Body of pancreas (tissue), 4 donors: ENCODE measurements around the gene MTMR12. TPM values are rescaled to one million over a fixed set of nuclear protein-coding genes. Genes with fewer than 3 reads are reported as not detected.
A peak's percentile ranks its signal among the peaks of the same experiment; 100 is the strongest.

Experiments
- ATAC-seq: fragments of 150-250 bp; one replicate; pipeline ENCODE4 v1.9.1; 2016
- DNase-seq, 4 donors: peaks; one replicate each; pipeline ENCODE4 v3.0.0-alpha.2; 2019
- H3K27ac ChIP-seq, 4 donors: fragments of 200-600 bp; sonication (generic); 1 replicate in 3 of 4; 2 replicates in 1 of 4; pipeline versions ENCODE4 v1.5.1 to v1.6.1; 2016 to 2019; ENCODE audit warnings: mild to moderate bottlenecking in 1 of 4, mixed read lengths in 1 of 4, moderate library complexity in 1 of 4
- H3K27me3 ChIP-seq, 2 donors: fragments of 200-600 bp; sonication (generic); one replicate each; pipeline ENCODE4 v1.6.0; 2016; ENCODE audit warnings: mild to moderate bottlenecking in 1 of 2
- H3K36me3 ChIP-seq, 2 donors: fragments of 200-600 bp; sonication (generic); replicated peaks in 1 of 2; 2 replicates each; pipeline ENCODE4 v1.5.1; 2016; ENCODE audit warnings: low read depth in 2 of 2; ENCODE audit not compliant: insufficient read depth in 1 of 2
- H3K4me1 ChIP-seq: fragments of 200-600 bp; sonication (generic); one replicate; pipeline ENCODE4 v1.6.0; 2016
- H3K4me3 ChIP-seq, 2 donors: fragments of 200-600 bp; sonication (generic); 1 replicate in 1 of 2; 2 replicates in 1 of 2; pipeline ENCODE4 v1.5.1; 2016 to 2019
- H3K9me3 ChIP-seq, 3 donors: fragments of 200-600 bp; sonication (generic); 1 replicate in 2 of 3; 2 replicates in 1 of 3; pipeline ENCODE4 v1.5.1; 2016
- POLR2A ChIP-seq, 3 donors: fragments of 450-650 bp; IDR thresholded peaks; one replicate each; pipeline ENCODE4 v1.6.1; 2016; ENCODE audit warnings: antibody characterized with exemption in 3 of 3, mild to moderate bottlenecking in 2 of 3
- WGBS, 2 donors: methylation state at CpG; one replicate each; pipeline ENCODE4 v1.1.5; 2017; 5-methylcytosine and 5-hydroxymethylcytosine counted together
- intact Hi-C: fragments of 100-400 bp; cut with DNase I; formaldehyde crosslinking; loops from one replicate; pipeline ENCODE4 v1.15.1; 2023
- total RNA-seq, 2 donors: library from RNA; depleted of rRNA; stranded (reverse); fragments of >200 nt; gene quantifications; one replicate each; pipeline ENCODE4 v1.1.0, GENCODE V29; 2016
- TF ChIP-seq, protein P1 (sequence below), 7 experiments: fragments of 450-650 bp in 4 of 7; fragments of 200-600 bp in 3 of 7; sonication (generic) in 3 of 7; IDR thresholded peaks; one replicate each; pipeline ENCODE4 v1.5.1; 2016 to 2019; ENCODE audit warnings: antibody characterized with exemption in 7 of 7

MTMR12 gene
- total RNA-seq, 2 donors from 2014 or later = 31.1 to 65.6 TPM

DNA sequence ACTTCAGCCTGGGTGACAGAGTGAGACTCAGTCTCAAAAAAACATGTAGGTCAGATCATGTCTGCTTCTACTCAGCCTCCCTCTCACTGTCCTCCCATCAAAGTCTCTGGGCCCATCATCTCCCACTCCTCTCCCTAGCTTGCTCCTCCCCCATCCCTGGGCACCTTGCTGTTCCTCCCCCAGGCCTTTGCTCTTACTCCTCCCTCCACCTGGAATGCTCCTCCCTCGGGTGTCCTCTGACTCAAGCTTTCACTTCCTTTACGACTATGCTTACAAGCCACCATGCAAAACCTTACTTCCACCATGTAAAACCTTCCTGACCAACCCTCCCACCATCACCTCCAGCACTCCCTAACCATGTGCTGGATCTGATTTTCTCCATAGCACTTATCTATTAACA is 51.5 kb downstream of the MTMR12 start:
- no peak overlapping the region for H3K27ac ChIP-seq
- DNase-seq (no peak), ATAC-seq (no peak)
- no peaks in the 10 kb centered on the region for H3K9me3 ChIP-seq
- TF ChIP-seq POLR2A (IDR thresholded peaks at IDR 0.05) = peak in 1 of 3 donors; percentile 5
- TF ChIP-seq, protein P1, sequence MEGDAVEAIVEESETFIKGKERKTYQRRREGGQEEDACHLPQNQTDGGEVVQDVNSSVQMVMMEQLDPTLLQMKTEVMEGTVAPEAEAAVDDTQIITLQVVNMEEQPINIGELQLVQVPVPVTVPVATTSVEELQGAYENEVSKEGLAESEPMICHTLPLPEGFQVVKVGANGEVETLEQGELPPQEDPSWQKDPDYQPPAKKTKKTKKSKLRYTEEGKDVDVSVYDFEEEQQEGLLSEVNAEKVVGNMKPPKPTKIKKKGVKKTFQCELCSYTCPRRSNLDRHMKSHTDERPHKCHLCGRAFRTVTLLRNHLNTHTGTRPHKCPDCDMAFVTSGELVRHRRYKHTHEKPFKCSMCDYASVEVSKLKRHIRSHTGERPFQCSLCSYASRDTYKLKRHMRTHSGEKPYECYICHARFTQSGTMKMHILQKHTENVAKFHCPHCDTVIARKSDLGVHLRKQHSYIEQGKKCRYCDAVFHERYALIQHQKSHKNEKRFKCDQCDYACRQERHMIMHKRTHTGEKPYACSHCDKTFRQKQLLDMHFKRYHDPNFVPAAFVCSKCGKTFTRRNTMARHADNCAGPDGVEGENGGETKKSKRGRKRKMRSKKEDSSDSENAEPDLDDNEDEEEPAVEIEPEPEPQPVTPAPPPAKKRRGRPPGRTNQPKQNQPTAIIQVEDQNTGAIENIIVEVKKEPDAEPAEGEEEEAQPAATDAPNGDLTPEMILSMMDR (IDR thresholded peaks at IDR 0.05) = no peak
- peaks cover 9% of the 10 kb centered on the region for H3K4me1 ChIP-seq
- H3K27me3 ChIP-seq = no peaks in the 10 kb centered on the region
- WGBS, 2 donors = 57 to 71% methylated on average over 2 of the region's 2 CpGs
- H3K4me3 ChIP-seq = no peak overlapping the region
- intact Hi-C loops = no loop called here
- peaks cover 0 to 18% of the 10 kb centered on the region in 2 donors for H3K36me3 ChIP-seq

DNA sequence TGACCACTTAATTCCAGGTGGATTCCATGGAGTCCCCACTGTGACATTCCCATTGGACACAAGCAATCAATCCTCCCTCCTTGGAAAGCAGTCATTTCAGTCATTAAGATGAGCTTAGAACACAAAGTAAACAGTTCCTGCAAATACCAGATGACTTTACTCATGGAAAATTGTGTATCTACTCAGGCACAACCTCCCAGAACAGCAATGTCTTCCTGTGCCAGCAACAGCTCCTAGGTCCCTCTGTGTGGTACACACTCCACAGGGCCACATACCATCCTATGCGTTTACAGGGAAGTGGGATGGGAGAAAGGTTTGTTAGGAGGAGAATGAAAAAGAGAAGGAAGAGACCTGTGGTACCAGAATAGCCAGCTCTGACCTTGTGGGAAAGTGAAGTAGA is 53.7 kb downstream of the MTMR12 start:
- intact Hi-C loops = no loop called here
- WGBS, 2 donors = 61 to 87% methylated on average over 1 of the region's 1 CpG
- no peaks in the 10 kb centered on the region for H3K9me3 ChIP-seq
- H3K4me3 ChIP-seq = no peak overlapping the region
- peaks cover 18% of the 10 kb centered on the region for H3K4me1 ChIP-seq
- ATAC-seq (no peak), DNase-seq (no peak)
- no peaks in the 10 kb centered on the region for H3K27me3 ChIP-seq
- H3K36me3 ChIP-seq = peaks cover 0 to 16% of the 10 kb centered on the region in 2 donors
- TF ChIP-seq, protein P1 (IDR thresholded peaks at IDR 0.05) = no peak
- TF ChIP-seq POLR2A (IDR thresholded peaks at IDR 0.05) = no peak
- H3K27ac ChIP-seq = no peak overlapping the region

DNA sequence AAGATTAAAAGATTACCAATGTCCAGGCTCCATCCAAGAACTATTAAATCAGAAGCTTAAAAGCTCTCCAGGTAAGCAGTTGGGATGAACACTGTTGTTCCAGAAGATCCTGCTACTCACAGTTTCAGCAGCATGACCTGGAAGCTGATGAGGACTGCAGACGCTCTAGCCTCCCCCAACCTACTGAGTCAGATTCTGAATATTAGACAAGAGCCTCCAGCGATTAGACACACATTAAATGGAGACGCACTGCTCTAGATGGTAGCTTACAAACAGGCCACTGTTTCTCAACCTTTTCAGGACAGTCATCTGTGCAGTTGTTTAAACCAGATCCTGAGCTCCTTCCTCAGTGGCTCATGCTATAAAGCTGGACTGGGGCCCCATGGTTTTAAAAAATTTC is 54.3 kb downstream of the MTMR12 start:
- TF ChIP-seq POLR2A (IDR thresholded peaks at IDR 0.05) = no peak
- TF ChIP-seq, protein P1 (IDR thresholded peaks at IDR 0.05) = no peak
- H3K9me3 ChIP-seq = no peaks in the 10 kb centered on the region
- DNase-seq (no peak), ATAC-seq (no peak)
- intact Hi-C loops = no loop called here
- no peak overlapping the region for H3K4me3 ChIP-seq
- peaks cover 18% of the 10 kb centered on the region for H3K4me1 ChIP-seq
- H3K27ac ChIP-seq = no peak overlapping the region
- WGBS, 2 donors = 91 to 95% methylated on average over 3 of the region's 3 CpGs
- peaks cover 0 to 14% of the 10 kb centered on the region in 2 donors for H3K36me3 ChIP-seq
- no peaks in the 10 kb centered on the region for H3K27me3 ChIP-seq

DNA sequence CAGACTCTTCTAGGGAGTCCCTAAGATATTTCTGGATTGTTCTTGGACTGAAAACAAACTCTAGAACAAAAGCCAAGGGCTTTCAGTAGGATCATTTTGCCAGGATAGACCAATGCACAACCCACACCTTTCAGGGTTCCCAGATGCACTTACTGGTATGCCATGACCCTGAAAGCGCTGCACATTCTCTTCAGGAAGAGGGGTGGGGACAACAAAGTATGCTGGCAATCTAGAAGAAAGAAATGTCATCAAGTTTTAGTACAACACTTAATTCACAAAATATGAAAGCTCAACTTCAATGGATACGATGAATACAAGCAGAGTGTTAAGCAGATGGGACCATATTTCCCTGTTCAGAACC is 57.2 kb downstream of the MTMR12 start:
- Histone ChIP-seq H3K27me3 (no peaks in the 10 kb centered on the region), H3K36me3 (peaks cover 0 to 4% of the 10 kb centered on the region in 2 donors), H3K9me3 (no peaks in the 10 kb centered on the region), H3K27ac (peak overlapping the region; percentile 19 to 58 (median 38)), H3K4me3 (no peak overlapping the region), H3K4me1 (peaks cover 21% of the 10 kb centered on the region)
- 82 to 97% methylated on average over 2 of the region's 2 CpGs for WGBS, 2 donors
- DNase-seq (no peak), ATAC-seq (peak; percentile 24)
- TF ChIP-seq, protein P1 (IDR thresholded peaks at IDR 0.05) = no peak
- no peak for TF ChIP-seq POLR2A (IDR thresholded peaks at IDR 0.05)
- intact Hi-C loops = no loop called here

DNA sequence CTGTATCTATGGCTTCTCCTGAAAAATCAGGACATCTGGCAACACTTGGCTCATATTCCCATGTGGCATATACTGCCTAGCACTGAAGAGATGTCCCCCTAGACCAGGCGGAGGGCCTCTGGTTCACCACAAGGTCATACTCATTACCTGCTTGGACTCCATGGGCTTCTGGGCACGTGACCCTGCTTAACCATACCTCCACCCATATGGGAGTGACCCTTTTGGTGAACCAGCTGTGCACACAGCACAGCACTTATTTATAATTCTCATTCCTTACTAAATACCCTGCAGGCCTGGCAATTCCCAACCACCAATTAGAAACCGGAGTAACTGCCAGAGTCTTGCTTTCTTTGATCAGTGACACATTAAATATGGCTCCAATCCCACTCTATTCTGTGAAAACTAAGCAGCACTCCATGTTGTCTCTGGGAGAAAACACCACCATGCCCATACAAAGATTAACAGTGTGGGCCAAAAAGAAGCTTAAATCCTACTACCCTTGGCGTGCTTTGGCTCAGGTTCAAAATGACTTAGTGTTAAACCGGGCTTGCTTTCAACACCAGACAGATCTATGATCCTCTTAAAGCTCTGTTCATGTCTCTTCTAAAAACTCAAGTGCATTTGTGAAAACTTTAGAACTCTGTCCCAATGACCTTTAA is 57.7 kb downstream of the MTMR12 start:
- no peaks in the 10 kb centered on the region for H3K9me3 ChIP-seq
- H3K4me1 ChIP-seq = peaks cover 26% of the 10 kb centered on the region
- TF ChIP-seq, protein P1 (IDR thresholded peaks at IDR 0.05) = no peak
- TF ChIP-seq POLR2A (IDR thresholded peaks at IDR 0.05) = no peak
- H3K27me3 ChIP-seq = no peaks in the 10 kb centered on the region
- no peak overlapping the region for H3K4me3 ChIP-seq
- peak overlapping the region; percentile 19 to 58 (median 38) for H3K27ac ChIP-seq
- peaks cover 0 to 4% of the 10 kb centered on the region in 2 donors for H3K36me3 ChIP-seq
- DNase-seq (peak in 3 of 4 donors; percentile 34 to 64 (median 49)), ATAC-seq (peak; percentile 45)
- intact Hi-C loops = no loop called here
- 39 to 45% methylated on average over 5 of the region's 5 CpGs for WGBS, 2 donors
